ENCODE data around the gene PPP6C.

PPP6C gene

DNA sequence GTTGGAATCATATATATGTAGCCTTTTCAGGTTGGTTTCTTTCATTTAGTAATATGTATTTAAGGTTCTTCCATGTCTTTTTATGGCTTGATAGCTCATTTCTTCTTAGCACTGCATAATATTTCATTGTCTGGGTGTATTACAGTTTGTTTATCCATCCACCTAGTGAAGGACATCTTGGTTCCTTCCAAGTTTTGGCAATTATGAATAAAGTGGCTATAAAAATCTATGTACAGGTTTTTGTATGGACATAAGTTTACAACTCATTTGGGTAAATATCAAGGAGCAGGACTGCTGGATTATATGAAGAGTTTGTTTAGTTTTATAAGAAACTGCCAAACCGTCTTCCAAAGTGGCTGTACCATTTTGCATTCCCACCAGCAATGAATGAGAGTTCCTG, 11.7 kb downstream of the PPP6C start:
- Histone ChIP-seq H3K27me3 (ENCODE audit: low read depth, low read length) (no peaks in the 10 kb centered on the region), H3K4me1 (ENCODE audit: low read length) (no peaks in the 10 kb centered on the region), H3K9ac (ENCODE audit: low read length) (no peak overlapping the region), H4K20me1 (ENCODE audit: insufficient read depth, low read length) (peaks cover 22% of the 10 kb centered on the region), H3K27ac (ENCODE audit: low read length) (no peak overlapping the region), H2AFZ (ENCODE audit: low read depth, low read length) (no peak overlapping the region), H3K79me2 (ENCODE audit: low read length) (peaks cover 97% of the 10 kb centered on the region), H3K36me3 (replicated peaks; ENCODE audit: low read depth, low read length) (no peaks in the 10 kb centered on the region), H3K4me3 (ENCODE audit: low read length) (no peak overlapping the region), H3K4me2 (ENCODE audit: low read length) (no peak overlapping the region), H3K9me3 (ENCODE audit: insufficient read depth, low read length) (no peaks in the 10 kb centered on the region)
- no peak for TF ChIP-seq EZH2phosphoT487 (IDR thresholded peaks at IDR 0.05; ENCODE audit: low read depth)
- TF ChIP-seq, protein P1, sequence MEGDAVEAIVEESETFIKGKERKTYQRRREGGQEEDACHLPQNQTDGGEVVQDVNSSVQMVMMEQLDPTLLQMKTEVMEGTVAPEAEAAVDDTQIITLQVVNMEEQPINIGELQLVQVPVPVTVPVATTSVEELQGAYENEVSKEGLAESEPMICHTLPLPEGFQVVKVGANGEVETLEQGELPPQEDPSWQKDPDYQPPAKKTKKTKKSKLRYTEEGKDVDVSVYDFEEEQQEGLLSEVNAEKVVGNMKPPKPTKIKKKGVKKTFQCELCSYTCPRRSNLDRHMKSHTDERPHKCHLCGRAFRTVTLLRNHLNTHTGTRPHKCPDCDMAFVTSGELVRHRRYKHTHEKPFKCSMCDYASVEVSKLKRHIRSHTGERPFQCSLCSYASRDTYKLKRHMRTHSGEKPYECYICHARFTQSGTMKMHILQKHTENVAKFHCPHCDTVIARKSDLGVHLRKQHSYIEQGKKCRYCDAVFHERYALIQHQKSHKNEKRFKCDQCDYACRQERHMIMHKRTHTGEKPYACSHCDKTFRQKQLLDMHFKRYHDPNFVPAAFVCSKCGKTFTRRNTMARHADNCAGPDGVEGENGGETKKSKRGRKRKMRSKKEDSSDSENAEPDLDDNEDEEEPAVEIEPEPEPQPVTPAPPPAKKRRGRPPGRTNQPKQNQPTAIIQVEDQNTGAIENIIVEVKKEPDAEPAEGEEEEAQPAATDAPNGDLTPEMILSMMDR (IDR thresholded peaks at IDR 0.05; ENCODE audit: low read depth, low read length) = no peak

- H3K9ac ChIP-seq (ENCODE audit: low read length) = no peak overlapping the region
- no peak overlapping the region for H2AFZ ChIP-seq (ENCODE audit: low read depth, low read length)
- no peak overlapping the region for H3K4me3 ChIP-seq (ENCODE audit: low read length)
- no peak for TF ChIP-seq EZH2phosphoT487 (IDR thresholded peaks at IDR 0.05; ENCODE audit: low read depth)
- TF ChIP-seq, protein P1 (IDR thresholded peaks at IDR 0.05; ENCODE audit: low read depth, low read length) = no peak
- H3K4me1 ChIP-seq (ENCODE audit: low read length) = no peaks in the 10 kb centered on the region
- no peaks in the 10 kb centered on the region for H3K36me3 ChIP-seq (replicated peaks; ENCODE audit: low read depth, low read length)
- H3K4me2 ChIP-seq (ENCODE audit: low read length) = no peak overlapping the region
- no peaks in the 10 kb centered on the region for H3K9me3 ChIP-seq (ENCODE audit: insufficient read depth, low read length)
- peaks cover 20% of the 10 kb centered on the region for H4K20me1 ChIP-seq (ENCODE audit: insufficient read depth, low read length)
- peaks cover 96% of the 10 kb centered on the region for H3K79me2 ChIP-seq (ENCODE audit: low read length)
- H3K27ac ChIP-seq (ENCODE audit: low read length) = no peak overlapping the region
- H3K27me3 ChIP-seq (ENCODE audit: low read depth, low read length) = no peaks in the 10 kb centered on the region
Measured at GRCh38 chr9:125176636-125177035, 13.0 kb downstream of the PPP6C start.

DNA sequence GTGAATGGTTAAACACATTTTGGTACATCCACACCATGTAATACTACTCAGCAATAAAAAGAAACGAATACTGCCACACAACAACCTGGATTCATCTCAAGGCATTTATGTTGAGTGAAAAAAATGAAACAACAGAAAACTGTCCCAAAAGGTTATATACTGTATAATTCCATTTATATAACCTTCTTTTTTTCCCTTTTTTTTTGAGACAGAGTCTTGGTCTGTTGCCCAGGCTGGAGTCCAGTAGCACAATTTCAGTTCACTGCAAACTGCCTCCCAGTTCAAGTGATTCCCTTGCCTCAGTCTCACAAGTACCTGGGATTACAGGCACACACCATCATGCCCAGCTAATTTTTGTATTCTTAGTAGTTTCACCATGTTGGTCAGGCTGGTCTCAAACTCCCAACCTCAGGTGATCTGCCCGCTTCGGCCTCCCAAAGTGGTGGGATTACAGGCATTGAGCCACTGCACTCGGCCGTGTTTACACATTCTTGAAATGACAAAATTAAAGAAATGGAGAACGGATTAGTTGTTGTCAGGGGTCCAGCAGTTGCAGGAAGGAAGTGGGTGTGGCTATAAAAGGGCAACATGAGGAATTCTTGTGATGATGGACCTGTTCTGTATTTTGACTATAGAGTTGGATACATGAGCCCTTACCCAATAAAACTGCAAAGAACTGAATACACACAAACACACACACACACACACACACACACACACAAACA, 17.4 kb downstream of the PPP6C start:
- peaks cover 6% of the 10 kb centered on the region for H4K20me1 ChIP-seq (ENCODE audit: insufficient read depth, low read length)
- no peak overlapping the region for H3K4me3 ChIP-seq (ENCODE audit: low read length)
- no peaks in the 10 kb centered on the region for H3K9me3 ChIP-seq (ENCODE audit: insufficient read depth, low read length)
- no peak overlapping the region for H3K4me2 ChIP-seq (ENCODE audit: low read length)
- no peak overlapping the region for H2AFZ ChIP-seq (ENCODE audit: low read depth, low read length)
- H3K79me2 ChIP-seq (ENCODE audit: low read length) = peaks cover 52% of the 10 kb centered on the region
- no peak overlapping the region for H3K27ac ChIP-seq (ENCODE audit: low read length)
- H3K36me3 ChIP-seq (replicated peaks; ENCODE audit: low read depth, low read length) = peaks cover 13% of the 10 kb centered on the region
- H3K4me1 ChIP-seq (ENCODE audit: low read length) = no peaks in the 10 kb centered on the region
- TF ChIP-seq, protein P1 (IDR thresholded peaks at IDR 0.05; ENCODE audit: low read depth, low read length) = no peak
- no peak for TF ChIP-seq EZH2phosphoT487 (IDR thresholded peaks at IDR 0.05; ENCODE audit: low read depth)
- no peaks in the 10 kb centered on the region for H3K27me3 ChIP-seq (ENCODE audit: low read depth, low read length)
- H3K9ac ChIP-seq (ENCODE audit: low read length) = no peak overlapping the region

DNA sequence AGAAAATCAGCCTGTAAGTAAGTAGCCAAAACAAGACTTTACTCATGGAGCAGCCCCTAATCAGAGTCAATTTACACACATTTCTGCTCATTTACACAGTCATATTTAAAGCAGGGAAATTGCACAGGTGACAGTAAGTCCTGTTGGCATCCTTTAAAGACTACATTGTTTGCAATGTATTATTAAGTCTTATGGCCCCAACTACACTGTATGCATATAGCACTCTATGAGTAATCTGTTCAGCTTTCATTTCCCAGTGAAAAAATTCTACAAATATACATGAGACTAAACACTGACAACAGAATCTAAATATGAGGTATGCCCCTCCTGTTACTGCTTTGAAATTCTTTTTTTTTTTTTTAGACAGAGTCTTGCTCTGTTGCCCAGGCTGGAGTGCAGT, 19.7 kb downstream of the PPP6C start:
- Histone ChIP-seq H2AFZ (ENCODE audit: low read depth, low read length) (no peak overlapping the region), H3K27ac (ENCODE audit: low read length) (no peak overlapping the region), H4K20me1 (ENCODE audit: insufficient read depth, low read length) (peaks cover 6% of the 10 kb centered on the region; the same call in 1 of the 2 replicates), H3K4me3 (ENCODE audit: low read length) (no peak overlapping the region), H3K4me1 (ENCODE audit: low read length) (no peaks in the 10 kb centered on the region), H3K27me3 (ENCODE audit: low read depth, low read length) (no peaks in the 10 kb centered on the region), H3K79me2 (ENCODE audit: low read length) (peaks cover 34% of the 10 kb centered on the region), H3K9ac (ENCODE audit: low read length) (no peak overlapping the region), H3K4me2 (ENCODE audit: low read length) (no peak overlapping the region), H3K36me3 (replicated peaks; ENCODE audit: low read depth, low read length) (peaks cover 13% of the 10 kb centered on the region), H3K9me3 (ENCODE audit: insufficient read depth, low read length) (no peaks in the 10 kb centered on the region)
- TF ChIP-seq, protein P1 (IDR thresholded peaks at IDR 0.05; ENCODE audit: low read depth, low read length) = no peak
- TF ChIP-seq EZH2phosphoT487 (IDR thresholded peaks at IDR 0.05; ENCODE audit: low read depth) = no peak
